IMR-90 (cell line): Measurements from ENCODE around the gene FLT3. TPM values are rescaled to one million over a fixed set of nuclear protein-coding genes. Genes with fewer than 3 reads are reported as not detected.

Experiments used
- ATAC-seq: fragments of 200-7000 bp; cut with Tn5 transposase; 2 replicates; pipeline ENCODE4 v1.9.1; 2020; ENCODE audit warnings: low read depth, mild to moderate bottlenecking, moderate library complexity
- BruUV-seq: library from RNA; stranded (reverse); fragments of 400-500 nt; replicated peaks from 2 replicates; lab custom pipeline; 2021; lab: Mats Ljungman, UMichigan
- CTCF ChIA-PET: fragments of 300-600 bp; formaldehyde crosslinking; extraction: SDS; loops from one replicate; lab custom pipeline; 2021; ENCODE audit warnings: antibody characterized with exemption; lab: Yijun Ruan, JAX
- POLR2A ChIA-PET: fragments of 300-600 bp; sonication (Branson Sonifier 250); formaldehyde crosslinking; loops from one replicate; lab custom pipeline; 2022; ENCODE audit warnings: antibody characterized with exemption; ENCODE audit not compliant: unreplicated experiment; lab: Charles Lee
- DNase-seq: peaks from one replicate; pipeline ENCODE4 v3.0.0; 2013
- H2AFZ ChIP-seq: replicated peaks from 2 replicates; pipeline ENCODE3; 2013; ENCODE audit warnings: low read length, mild to moderate bottlenecking; ENCODE audit not compliant: poor library complexity
- H2AK5ac ChIP-seq: 2 replicates; pipeline ENCODE4 v1.6.1; 2013; ENCODE audit warnings: low read depth, low read length, inconsistent platforms
- H2AK9ac ChIP-seq: replicated peaks from 2 replicates; pipeline ENCODE3; 2013; ENCODE audit warnings: mild to moderate bottlenecking, low read depth, low read length, moderate library complexity; ENCODE audit not compliant: poor library complexity
- H2BK120ac ChIP-seq: 2 replicates; pipeline ENCODE4 v1.6.1; 2013; ENCODE audit warnings: low read depth, low read length, inconsistent platforms
- H2BK15ac ChIP-seq: 3 replicates; pipeline ENCODE4 v1.6.1; 2013; ENCODE audit warnings: low read depth, low read length, inconsistent platforms
- H2BK20ac ChIP-seq: 2 replicates; pipeline ENCODE4 v1.6.1; 2013; ENCODE audit warnings: low read depth, mild to moderate bottlenecking, inconsistent platforms, low read length, moderate library complexity
- H2BK5ac ChIP-seq: 2 replicates; pipeline ENCODE4 v1.6.1; 2013; ENCODE audit warnings: mild to moderate bottlenecking, low read depth, low read length, inconsistent platforms; ENCODE audit not compliant: poor library complexity, severe bottlenecking
- H3K14ac ChIP-seq: replicated peaks from 2 replicates; pipeline ENCODE4 v1.6.1; 2013; ENCODE audit warnings: low read depth, low read length, inconsistent platforms
- H3K18ac ChIP-seq: 2 replicates; pipeline ENCODE4 v1.6.1; 2013; ENCODE audit warnings: low read depth, low read length, control low read depth
- H3K23ac ChIP-seq: 2 replicates; pipeline ENCODE4 v1.6.1; 2013; ENCODE audit warnings: low read depth, low read length, inconsistent platforms
- H3K27ac ChIP-seq: 2 replicates; pipeline ENCODE4 v1.5.1; 2013; ENCODE audit warnings: mild to moderate bottlenecking, control low read depth, low read length; ENCODE audit not compliant: insufficient read depth
- H3K27me3 ChIP-seq: 2 replicates; pipeline ENCODE4 v1.6.1; 2013; ENCODE audit warnings: low read length; ENCODE audit not compliant: control insufficient read depth, insufficient read depth
- H3K36me3 ChIP-seq: 2 replicates; pipeline ENCODE4 v1.6.1; 2013; ENCODE audit warnings: low read length, mixed read lengths; ENCODE audit not compliant: control insufficient read depth, insufficient read depth
- H3K4ac ChIP-seq: 2 replicates; pipeline ENCODE4 v1.6.1; 2013; ENCODE audit warnings: low read depth, low read length, inconsistent platforms
- H3K4me1 ChIP-seq: 2 replicates; pipeline ENCODE4 v1.6.1; 2013; ENCODE audit warnings: low read length, mixed read lengths; ENCODE audit not compliant: control insufficient read depth, insufficient read depth
- H3K4me2 ChIP-seq: 2 replicates; pipeline ENCODE4 v1.6.1; 2013; ENCODE audit warnings: low read depth, mild to moderate bottlenecking, control low read depth, low read length, moderate library complexity
- H3K4me3 ChIP-seq: 2 replicates; pipeline ENCODE4 v1.5.1; 2013; ENCODE audit warnings: low read depth, mild to moderate bottlenecking, control low read depth, low read length, moderate library complexity; ENCODE audit not compliant: insufficient read depth
- H3K56ac ChIP-seq: 2 replicates; pipeline ENCODE4 v1.6.1; 2013; ENCODE audit warnings: low read length, inconsistent platforms; ENCODE audit not compliant: insufficient read depth; ENCODE audit errors: extremely low read depth
- H3K79me1 ChIP-seq, 2 experiments: 2 replicates each; pipeline ENCODE4 v1.6.1; 2013; ENCODE audit warnings: low read length in 2 of 2, inconsistent platforms in 1 of 2, low read depth in 1 of 2
- H3K9ac ChIP-seq: 2 replicates; pipeline ENCODE4 v1.6.1; 2013; ENCODE audit warnings: low read depth, low read length, control low read depth
- H3K9me1 ChIP-seq: 2 replicates; pipeline ENCODE4 v1.6.1; 2013; ENCODE audit warnings: low read length, inconsistent platforms; ENCODE audit not compliant: insufficient read depth
- H3K9me3 ChIP-seq: 2 replicates; pipeline ENCODE4 v1.6.1; 2013; ENCODE audit warnings: low read length; ENCODE audit not compliant: control insufficient read depth, insufficient read depth
- H4K20me1 ChIP-seq: 2 replicates; pipeline ENCODE4 v1.6.1; 2013; ENCODE audit warnings: low read length, inconsistent platforms; ENCODE audit not compliant: insufficient read depth
- H4K5ac ChIP-seq: 2 replicates; pipeline ENCODE4 v1.6.1; 2013; ENCODE audit warnings: mild to moderate bottlenecking, low read depth, low read length, control low read depth
- H4K8ac ChIP-seq, 2 experiments: 2 replicates each; pipeline ENCODE4 v1.6.1; 2013; ENCODE audit warnings: low read depth in 2 of 2, low read length in 2 of 2, control low read depth in 1 of 2, inconsistent platforms in 1 of 2
- H4K91ac ChIP-seq: 2 replicates; pipeline ENCODE4 v1.6.1; 2013; ENCODE audit warnings: low read depth, low read length, inconsistent platforms; ENCODE audit not compliant: insufficient read depth
- BHLHE40 ChIP-seq: fragments of 150-350 bp; IDR thresholded peaks from 2 replicates; pipeline ENCODE4 v1.6.1; 2016; ENCODE audit warnings: mild to moderate bottlenecking, low read depth, low read length
- CEBPB ChIP-seq: IDR thresholded peaks from 2 replicates; pipeline ENCODE4 v1.6.1; 2012; ENCODE audit warnings: low read depth, low read length, improper control_type of control experiment
- CHD1 ChIP-seq: IDR thresholded peaks from 2 replicates; pipeline ENCODE4 v1.6.1; 2012; ENCODE audit warnings: low read depth, low read length, improper control_type of control experiment
- MAFK ChIP-seq: IDR thresholded peaks from 2 replicates; pipeline ENCODE4 v1.6.1; 2012; ENCODE audit warnings: low read depth, low read length, improper control_type of control experiment
- NFE2L2 ChIP-seq: fragments of 150-350 bp; IDR thresholded peaks from 2 replicates; pipeline ENCODE4 v1.6.1; 2016; ENCODE audit warnings: low read depth, mild to moderate bottlenecking, low read length
- POLR2A ChIP-seq: IDR thresholded peaks from 2 replicates; pipeline ENCODE4 v1.6.1; 2012; ENCODE audit warnings: mild to moderate bottlenecking, low read depth, low read length
- RAD21 ChIP-seq: IDR thresholded peaks from 2 replicates; pipeline ENCODE4 v1.6.1; 2012; ENCODE audit warnings: low read length, improper control_type of control experiment
- RCOR1 ChIP-seq: IDR thresholded peaks from 2 replicates; pipeline ENCODE4 v1.6.1; 2012; ENCODE audit warnings: mild to moderate bottlenecking, low read length, improper control_type of control experiment; ENCODE audit not compliant: insufficient replicate concordance
- RFX5 ChIP-seq: IDR thresholded peaks from 2 replicates; pipeline ENCODE4 v1.8.0; 2012; ENCODE audit warnings: low read depth, mild to moderate bottlenecking, low read length, moderate library complexity
- WGBS, 2 experiments: methylation state at CpG; one replicate each; pipeline versions ENCODE4 v1.1.5 to v1.1.7; 2013; ENCODE audit warnings: missing lambda C conversion rate in 2 of 2; ENCODE audit not compliant: insufficient read length in 1 of 2; ENCODE audit errors: extremely low coverage in 2 of 2; 5-methylcytosine and 5-hydroxymethylcytosine counted together
- dilution Hi-C: fragments of 300-500 bp; cut with HindIII; formaldehyde crosslinking; loops from one replicate; pipeline ENCODE4 v1.14.3; 2018; ENCODE audit warnings: low sequenced_read_pairs; ENCODE audit not compliant: unreplicated experiment
- in situ Hi-C: fragments of 300-500 bp; cut with MboI; formaldehyde crosslinking; loops from 3 replicates; pipeline ENCODE4 v1.14.3; 2019; ENCODE audit warnings: low sequenced_read_pairs, inconsistent platforms, mixed read lengths
- intact Hi-C: fragments of 100-400 bp; cut with micrococcal nuclease; formaldehyde crosslinking; loops from 2 replicates; pipeline ENCODE4 v1.10.0; 2022
- polyA plus RNA-seq, 3 experiments: library from polyadenylated mRNA; depleted of rRNA; stranded (reverse); fragments of >200 nt; gene quantifications; 2 replicates each; pipeline ENCODE4 v1.2.3, GENCODE V29; 2012; ENCODE audit warnings: low replicate concordance in 1 of 3
- total RNA-seq: library from RNA; depleted of rRNA; stranded (reverse); fragments of >200 nt; gene quantifications from 2 replicates; pipeline ENCODE4 v1.2.3, GENCODE V29; 2012

The FLT3 gene
- total and polyA plus RNA-seq, 2 of the 4 experiments (the other 2 are of a cell fraction): not detected

GRCh38 chr13:27971776-27972477 lies 128.4 kb downstream of the FLT3 start:
- H4K20me1 ChIP-seq: peaks cover 4% of the 10 kb centered on the region
- H3K4me3 ChIP-seq: no peak overlapping the region
- H3K27me3 ChIP-seq: peaks cover 96% of the 10 kb centered on the region
- dilution Hi-C loops (no loop called here), in situ Hi-C loops (no loop called here), intact Hi-C loops (no loop called here)
- H3K9me3 ChIP-seq: peaks cover 3% of the 10 kb centered on the region; the same call in 1 of the 2 replicates
- WGBS, 2 experiments: 20% methylated on average over 2 of the region's 7 CpGs; no CpG with 5 or more reads in 1 of the 2 experiments
- H3K14ac ChIP-seq: no peak overlapping the region
- no peak overlapping the region for H3K4me2 ChIP-seq
- no peak overlapping the region for H2BK5ac ChIP-seq
- no peak for ATAC-seq
- H3K18ac ChIP-seq: no peak overlapping the region
- CTCF ChIA-PET: no interaction called here
- no peak overlapping the region for H3K56ac ChIP-seq
- H3K9ac ChIP-seq: no peak overlapping the region
- POLR2A ChIA-PET: no interaction called here
- H3K9me1 ChIP-seq: no peaks in the 10 kb centered on the region; the same call in 1 of the 2 replicates
- no peak overlapping the region for H4K5ac ChIP-seq
- H3K23ac ChIP-seq: no peak overlapping the region
- no peaks in the 10 kb centered on the region for H3K36me3 ChIP-seq
- no peaks in the 10 kb centered on the region for H3K79me1 ChIP-seq
- H2AK5ac ChIP-seq: no peak overlapping the region
- no TSS peak for BruUV-seq
- no peak overlapping the region for H4K91ac ChIP-seq
- H3K27ac ChIP-seq: no peak overlapping the region
- H2AK9ac ChIP-seq: no peak overlapping the region
- no peak overlapping the region for H2BK20ac ChIP-seq
- H2BK15ac ChIP-seq: no peak overlapping the region
- TF ChIP-seq RAD21 (no peak), POLR2A (no peak), RFX5 (no peak), RCOR1 (no peak), MAFK (no peak), BHLHE40 (no peak), CEBPB (no peak), NFE2L2 (no peak), CHD1 (no peak)
- H3K4ac ChIP-seq: no peak overlapping the region
- H2AFZ ChIP-seq: no peak overlapping the region
- H4K8ac ChIP-seq: no peak overlapping the region
- no peak for DNase-seq
- H2BK120ac ChIP-seq: no peak overlapping the region
- no peaks in the 10 kb centered on the region for H3K4me1 ChIP-seq
